GM19455 (cell line): ENCODE results near the gene DDX5.
A peak's percentile ranks its signal among the peaks of the same experiment; 100 is the strongest.
"Not testable (repeated sequence)": the region's sequence is repeated elsewhere in the genome, so short reads cannot be mapped to it uniquely, and the experiment has no call there.

Experiments
- ATAC-seq: cut with Tn5 transposase; IDR thresholded peaks from one replicate; pipeline ENCODE4 v1.9.1; 2021; ENCODE audit not compliant: unreplicated experiment

Gene DDX5

DNA sequence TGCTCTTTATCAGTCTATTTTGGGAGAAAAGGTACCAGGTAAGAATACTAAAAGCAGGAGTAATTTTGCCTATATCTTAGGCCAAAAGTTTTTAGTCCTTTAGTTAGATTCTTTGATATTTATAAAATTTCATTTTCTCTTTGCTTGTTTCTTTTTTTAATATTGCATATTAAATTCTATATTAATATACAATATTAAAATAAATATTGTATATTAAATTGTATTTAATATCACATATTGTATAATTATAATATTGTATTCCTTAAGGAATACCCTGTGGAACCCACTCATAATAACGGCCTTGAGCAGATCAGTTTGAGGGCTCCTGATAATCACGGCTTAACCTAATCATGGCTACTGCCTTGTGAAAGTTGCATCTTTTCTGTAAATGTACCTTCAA, 2.6 kb upstream of the DDX5 start:
- ATAC-seq: no peak

DNA sequence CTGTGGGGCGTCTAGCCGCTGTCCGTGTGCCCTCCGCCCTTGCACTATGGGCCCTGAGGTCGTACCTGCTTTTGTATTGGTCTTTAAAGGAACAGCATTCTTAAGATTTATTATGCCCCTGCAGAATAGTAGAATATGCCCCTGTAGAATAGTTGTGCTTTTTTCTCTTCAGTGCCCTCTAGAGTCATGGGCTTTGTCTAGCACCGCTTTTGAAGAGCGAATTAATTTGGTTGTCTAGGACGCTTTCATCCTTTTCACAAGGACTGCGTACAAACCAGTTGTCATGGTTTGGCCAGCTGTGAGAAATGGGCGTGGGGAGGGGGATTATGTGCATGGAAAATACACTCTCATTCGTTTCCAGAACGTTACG, 1.3 kb upstream of the DDX5 start:
- ATAC-seq: peak; percentile 17

DNA sequence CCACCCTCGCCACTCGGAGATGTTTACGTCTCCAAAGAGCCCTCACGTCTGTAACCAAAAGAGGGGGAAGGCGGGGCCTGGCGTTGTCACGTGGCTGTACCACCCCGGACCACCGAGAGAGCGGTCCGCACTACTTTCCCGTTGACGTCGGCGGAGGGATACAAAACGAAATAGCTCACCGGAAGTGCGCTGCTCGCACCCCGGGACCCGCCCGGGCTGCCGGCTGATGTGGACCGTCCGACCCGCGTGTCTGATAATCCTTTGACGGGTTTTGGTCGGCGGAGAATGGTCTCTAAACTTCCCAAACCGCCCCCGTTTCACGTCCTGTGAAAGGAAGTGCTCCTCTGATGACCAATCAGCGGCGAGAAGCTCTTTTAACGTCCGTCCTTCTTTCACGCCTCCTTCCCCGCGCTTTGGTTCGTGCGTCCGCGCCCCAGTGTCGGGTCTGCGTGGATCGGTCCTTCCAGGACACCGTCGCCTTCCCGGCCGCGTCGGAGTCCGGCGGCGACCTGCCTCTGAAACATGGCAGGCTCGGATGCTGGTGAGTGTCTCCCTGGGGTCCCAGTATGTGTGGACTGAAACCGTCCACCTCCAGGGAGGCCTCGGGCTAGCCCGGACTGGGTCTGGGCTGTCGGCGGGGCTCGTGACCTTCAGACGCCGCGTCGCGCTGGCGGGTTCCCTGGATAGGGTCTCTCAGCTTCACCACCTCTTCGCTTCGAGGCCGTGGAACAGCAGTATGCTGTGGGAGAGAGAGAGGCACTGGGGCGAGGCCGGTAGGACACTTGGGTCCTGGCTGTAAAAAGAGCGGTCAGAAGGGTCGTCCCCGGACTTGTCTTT, 705 bp upstream of the DDX5 start, which contains the start of gene CEP95:
TSS of gene CEP95 (plus strand) at position 402 of the 837 bp plus-strand sequence. CDS start at position 523, 121 bp downstream.
- peak; percentile 58 for ATAC-seq

DNA sequence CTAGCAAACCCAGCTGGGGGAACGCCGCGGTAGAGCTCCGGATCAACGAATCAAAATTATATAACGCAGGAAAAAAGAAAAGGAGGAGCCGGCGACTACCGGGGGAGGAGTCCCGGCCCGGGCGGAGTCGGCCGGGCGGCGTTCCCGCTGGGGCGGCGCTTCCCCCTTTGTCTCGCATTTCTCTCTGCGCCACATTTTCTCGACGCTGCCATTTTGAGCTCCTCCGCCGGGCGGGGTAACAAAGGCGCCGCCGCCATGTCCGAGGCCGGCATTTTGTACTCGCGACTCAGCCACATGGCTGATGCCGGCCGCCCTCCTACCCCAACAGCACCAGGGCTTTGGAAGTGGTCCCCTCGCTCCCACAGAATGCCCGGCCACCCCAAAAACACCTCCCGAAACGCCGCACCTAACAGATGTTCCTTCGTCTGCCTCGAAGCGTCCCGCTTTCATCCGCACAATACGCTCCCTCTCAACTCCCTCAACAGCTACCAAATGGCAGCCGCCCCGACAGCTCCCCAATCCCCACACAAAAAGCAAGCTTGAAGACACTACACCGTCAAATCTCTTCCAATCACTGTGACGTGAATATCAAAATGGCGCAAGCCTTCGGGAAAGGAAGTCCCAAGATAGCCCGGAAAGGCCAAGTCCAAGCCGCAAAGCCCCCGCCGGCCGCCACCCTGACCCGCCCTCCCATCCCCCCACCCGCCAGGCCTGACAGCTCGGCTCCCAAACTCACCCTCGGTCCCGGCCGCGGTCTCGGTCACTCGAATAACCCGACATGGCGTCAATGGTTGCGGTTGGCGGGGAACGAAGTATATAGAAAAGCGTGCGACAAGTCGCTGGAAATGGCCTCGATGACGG, 519 bp downstream of the DDX5 start:
- ATAC-seq: no peak

DNA sequence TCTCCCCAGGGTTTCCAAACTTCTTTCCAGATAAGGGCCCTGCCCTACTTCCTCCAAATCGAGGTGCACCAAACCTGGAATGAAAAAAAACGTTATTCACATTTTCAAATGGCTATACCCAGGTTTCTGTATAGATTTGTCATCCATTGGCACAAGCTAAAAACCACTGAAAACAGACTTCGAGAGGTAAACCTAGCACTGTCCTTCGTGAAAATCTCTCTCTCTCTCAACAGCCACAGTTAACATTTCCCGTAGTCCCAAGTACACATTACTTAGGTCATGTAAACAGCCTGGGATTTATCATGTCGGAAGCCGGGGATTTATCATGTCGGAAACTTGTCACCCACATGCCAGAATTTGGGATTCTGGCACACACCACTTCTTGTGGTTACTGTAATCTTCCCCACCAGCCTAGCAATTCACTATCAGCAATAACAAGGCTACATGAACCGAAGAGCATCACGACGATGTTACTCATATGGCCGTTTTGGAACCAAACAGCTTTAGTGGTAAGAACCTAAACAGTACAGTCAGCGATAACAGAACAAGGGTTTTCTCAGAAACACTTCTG, 1.2 kb downstream of the DDX5 start:
- no peak for ATAC-seq

DNA sequence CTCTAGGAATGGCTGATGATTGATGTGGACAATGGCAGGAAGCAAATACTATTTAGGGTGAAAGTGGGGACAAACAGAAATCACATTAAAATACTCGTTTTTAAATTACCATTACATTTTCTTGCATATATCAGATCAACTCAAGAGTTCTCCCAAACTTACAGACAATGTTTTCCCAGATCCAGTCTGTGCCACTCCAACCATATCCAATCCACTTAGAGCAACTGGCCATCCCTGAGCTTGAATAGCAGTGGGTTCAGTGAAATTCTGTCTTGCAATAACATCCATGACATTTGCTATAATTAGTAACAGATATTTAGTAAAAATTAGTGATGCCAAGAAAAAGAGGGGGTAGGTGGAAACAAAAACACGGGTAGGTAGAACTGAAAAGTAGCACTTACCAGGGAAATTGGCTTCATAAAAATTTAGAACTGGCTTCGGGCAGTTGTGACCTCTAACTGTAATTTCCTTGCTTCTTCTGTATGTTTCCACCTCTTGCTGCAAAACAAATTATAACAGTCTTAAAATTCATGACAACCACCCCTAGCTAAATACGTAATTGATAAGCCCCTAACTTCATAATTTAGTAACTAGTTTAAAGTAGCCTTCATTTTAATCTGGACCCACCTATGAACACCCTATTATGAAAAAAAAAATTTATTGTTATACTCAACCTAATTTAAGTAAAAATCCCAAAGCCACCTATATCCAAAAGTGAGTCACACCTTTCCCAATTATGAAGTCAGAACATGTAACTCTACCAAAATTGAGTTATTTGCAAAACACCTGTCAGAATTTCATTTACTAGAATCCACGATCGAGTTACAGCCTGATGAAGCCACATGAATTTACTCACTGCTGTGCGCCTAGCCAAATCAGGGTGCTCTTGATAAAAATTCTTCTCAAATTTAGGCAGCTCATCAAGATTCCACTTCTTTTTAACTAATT, 2.0 kb downstream of the DDX5 start:
- ATAC-seq: no peak

DNA sequence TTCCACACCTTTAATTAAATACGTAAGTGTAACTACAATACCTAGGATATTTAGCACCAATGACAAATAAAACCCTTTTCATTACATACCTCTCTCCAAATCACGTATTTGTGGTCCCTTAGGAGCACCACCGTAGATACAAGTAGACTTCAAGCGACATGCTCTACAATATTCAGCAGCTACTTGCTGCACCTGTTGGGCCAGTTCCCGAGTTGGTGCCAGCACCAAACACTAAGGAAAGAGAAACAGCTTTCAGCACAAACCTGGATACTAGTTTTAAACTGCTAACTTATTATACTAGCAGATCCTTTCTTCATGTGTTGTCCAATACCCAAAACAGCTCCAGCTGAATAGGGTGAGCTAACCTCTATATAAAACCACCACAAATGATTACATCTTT, 2.7 kb downstream of the DDX5 start:
- no peak for ATAC-seq

DNA sequence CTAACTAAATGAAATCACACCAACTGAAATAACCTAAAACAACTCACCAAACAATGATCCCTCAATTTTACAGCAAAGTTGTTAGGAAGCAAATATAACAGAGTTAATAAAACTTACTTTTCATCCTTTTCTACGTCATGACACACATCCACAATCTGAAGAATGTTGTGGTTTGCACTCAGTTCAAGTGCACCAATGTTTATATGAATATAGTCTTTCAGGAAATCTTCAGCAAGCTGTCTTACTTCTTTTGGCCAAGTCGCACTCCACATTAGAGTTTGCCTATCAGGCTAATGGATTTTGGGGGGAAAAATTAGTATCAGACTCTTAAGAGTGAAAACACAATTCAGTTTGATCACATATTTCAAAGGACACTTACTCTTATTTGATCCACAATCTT, 3.3 kb downstream of the DDX5 start:
- ATAC-seq: no peak

DNA sequence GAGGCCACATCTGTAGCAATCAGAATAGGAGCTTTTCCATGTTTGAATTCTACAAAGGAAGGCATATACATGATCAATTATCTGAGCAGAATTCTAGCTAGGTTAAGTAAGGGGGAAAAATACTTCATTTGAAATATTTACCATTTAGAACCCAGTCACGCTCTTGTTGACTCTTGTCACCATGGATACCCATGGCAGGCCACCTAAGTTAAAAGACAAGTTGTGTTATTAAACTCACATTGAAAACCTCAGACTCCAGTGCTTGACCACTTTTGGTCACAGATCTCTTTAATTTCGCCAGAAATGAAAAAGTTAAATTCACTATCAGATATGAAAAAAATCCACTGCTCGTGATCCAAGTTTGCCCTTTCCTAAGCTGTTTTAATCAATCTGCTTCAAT, 4.1 kb downstream of the DDX5 start:
- ATAC-seq: no peak

DNA sequence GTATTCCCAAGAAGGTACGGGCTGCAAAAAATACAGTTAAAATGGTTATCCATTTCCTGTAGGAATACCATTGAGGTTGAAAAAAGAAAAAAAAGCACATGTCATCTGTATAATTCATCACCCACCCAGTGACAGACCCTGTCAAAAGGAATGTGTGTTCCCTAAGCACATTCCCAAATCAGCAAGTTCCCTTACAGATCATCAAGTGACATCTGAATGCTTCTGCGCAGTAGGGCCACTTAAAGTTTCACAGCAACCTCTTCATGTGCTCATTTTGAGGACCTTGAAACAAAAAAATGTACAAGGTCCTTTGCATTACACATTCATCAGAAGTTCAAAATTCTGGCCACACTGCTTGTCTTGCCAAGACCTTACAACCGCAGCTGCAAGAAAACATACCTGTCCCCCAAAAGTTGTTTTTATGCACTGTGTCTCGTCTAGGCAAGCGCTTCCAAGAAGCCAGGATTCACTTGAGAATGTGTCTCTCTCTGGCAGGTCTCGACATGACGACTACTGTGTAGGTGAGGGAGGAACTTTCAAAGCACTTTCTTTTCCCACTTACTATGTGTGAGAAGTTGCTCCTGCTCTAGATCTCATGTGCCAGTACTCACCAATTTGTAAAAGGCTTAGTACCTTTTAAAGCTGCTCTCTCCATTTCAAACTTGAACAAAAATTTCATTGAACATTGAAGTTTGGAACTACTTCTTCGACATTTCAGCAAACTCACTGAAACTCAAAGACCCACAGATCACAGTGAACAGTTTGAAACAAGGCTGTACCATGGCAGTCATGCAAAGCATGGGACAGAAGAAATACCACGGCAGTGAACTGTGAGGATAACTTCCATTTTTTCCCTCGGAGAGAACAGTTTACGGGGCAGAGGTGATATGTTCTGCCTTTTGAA, 5.0 kb downstream of the DDX5 start:
- no peak for ATAC-seq

DNA sequence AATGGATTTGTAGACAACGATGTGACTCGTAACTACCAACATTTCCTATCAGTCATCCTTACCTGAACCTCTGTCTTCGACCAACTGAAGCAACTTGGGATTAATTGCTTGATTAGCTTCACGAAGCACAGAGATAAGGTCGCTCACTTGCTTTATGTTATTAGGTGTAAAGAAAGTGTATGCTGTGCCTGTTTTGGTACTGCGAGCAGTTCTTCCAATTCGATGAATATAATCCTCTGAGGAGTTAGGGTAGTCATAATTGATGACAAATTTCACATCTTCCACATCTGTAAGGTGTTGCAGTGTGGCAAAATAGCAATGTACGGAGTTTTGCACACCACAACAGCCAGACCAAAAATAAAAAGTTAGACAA, 5.6 kb downstream of the DDX5 start:
- ATAC-seq: no peak

DNA sequence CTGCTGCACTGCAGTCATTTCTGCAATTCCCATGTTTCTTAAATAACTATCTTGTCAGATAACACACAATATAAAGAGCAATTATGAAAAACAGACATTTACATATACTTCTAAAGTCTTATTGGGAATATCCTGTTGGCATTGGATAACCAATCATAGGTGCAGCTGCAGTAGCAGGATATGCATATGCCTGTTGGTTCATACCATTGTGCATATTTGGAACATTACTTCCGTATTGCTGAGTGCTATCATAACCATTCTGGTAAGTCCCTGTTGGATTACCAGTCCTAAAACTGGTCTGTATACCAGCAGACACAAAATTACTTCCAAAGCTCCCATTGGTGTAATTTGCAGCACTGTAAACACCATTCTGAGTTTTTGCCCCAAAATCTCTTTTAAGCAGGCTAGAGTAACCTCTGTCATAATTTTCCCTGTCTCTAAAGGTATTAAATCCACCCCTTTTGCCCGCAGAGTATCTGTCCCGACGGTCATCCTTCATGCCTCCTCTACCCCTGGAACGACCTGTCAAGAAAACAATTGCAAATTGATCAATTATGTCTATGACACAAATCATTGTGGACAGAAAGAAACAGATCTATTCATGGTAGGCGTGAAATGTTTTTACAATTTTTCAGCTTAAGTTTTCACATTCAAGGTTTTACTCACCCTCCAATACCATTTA, 6.1 kb downstream of the DDX5 start:
- ATAC-seq: no peak

DNA sequence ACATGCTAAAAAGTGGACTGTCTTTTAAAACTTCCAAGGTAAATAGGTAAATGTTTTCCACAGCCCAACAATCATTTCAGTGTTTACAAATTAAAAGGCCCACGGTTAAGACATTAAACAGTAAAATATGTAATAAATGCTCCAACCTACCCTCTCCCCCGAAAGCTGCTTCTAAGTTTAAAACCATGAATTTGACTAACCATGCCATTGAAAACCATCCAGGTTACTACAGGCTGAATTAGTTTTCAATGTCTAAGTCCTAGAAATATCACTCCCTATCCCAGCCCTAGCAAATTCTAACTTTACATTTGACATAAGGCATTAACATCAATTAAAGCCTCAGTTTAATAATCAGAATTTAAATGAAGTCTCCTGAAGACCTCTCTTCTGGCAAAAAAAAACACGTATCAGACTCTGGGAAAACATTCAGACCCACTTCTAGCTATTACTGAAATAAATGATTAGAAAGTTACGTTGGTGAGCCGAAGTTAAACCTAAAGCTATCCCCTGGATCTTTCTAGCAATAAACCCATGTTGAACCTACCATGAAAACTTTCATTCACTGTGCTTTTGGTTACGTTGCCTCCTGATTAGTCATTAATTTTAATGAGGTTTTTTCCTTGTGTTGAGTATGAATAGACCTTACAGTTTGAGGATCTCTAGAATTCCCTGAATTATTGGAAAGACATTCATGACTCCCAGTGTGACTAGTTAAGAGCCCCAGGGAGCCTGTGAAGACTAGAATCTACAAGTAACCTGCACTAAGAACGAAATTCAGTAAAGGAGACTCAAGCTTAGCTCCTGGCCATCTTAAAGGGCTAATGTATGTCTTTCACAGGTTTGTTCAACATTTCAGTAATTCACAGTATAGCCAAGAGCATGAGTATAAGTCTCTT, 7.5 kb downstream of the DDX5 start:
- ATAC-seq: no peak

DNA sequence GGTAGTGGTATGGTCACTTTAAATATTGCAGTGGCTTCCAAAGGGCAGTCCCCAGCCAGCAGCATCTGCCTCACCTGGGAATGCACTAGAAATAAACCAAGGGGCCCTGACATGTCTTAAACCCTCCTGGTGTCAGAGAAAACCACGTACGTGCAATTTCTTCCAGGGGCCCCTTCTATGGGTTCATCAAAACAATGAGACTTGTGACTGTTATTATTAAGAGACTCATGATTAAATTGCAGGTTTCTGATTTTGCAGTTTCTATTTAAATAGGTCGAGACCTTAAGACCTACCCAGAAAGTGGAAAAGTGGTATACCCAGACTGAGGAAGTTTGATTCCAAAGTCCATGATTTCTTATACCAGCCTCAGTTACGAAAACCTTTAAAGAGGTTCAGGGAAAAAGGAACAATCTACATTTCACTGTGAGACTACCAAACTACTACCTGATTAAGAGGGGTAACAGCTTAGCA, 8.5 kb downstream of the DDX5 start:
- ATAC-seq: no peak

DNA sequence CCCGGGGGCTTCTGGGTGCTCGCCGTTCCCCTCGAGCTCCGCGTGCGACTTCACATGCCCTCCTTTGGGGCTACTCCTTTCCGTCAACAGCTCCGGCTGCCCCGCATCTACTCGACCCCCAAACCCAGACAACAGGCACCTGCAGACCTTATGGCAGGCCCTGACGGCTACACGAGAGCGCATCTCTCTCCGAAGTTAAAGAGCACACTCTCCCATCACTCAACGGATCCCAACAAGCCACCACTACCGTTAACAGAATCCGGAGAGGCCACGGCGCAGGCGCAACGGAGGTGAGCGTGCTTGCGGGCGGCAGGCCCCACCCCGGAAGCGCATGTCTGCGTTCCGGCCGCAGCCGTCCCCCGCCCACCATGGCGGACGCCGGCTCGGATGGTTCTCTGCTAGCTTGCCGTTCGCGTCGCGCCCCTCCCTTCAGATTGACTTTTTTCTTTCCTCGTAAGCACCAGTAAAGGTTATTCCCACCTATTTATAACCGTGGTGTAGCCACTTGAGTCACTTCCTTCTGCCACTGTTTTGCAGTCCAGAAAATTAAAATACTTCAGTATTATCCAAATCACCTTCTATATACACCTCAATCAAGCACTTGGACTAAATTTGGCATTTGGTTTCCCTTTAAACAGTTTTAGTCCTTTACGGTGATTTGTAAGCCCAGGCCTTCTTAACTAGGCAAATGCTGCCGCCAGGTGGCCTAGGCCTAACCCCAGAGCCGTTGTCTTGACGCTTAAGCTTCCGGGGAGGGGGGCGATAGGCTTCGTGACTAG, 9.1 kb downstream of the DDX5 start, which contains the start of gene POLG2:
TSS of gene POLG2 (minus strand) at position 269 of the 779 bp plus-strand sequence. CDS start at position 183, 86 bp downstream.
- ATAC-seq: peak; percentile 83

DNA sequence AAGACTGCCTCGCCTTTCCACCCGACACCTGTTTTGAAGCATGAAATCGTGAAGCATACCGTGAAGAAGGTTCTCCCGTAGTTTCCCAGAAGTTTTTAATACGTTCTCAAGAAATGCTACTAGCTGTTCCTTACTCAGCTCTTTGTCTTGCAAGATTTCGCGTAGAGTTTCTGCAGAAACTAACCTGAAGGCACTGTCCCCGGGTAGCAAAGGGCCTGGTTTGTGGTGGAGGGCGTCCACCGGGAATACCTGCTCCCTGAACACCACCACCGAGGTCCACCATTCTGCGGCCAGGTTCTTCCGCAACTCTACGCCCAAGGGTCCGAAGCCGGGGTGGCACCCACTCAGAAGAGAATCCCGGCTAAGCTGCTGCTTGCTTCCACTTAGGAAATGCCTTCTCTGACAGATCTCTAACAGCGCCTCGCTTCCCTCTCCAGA, 9.7 kb downstream of the DDX5 start:
- ATAC-seq: no peak

DNA sequence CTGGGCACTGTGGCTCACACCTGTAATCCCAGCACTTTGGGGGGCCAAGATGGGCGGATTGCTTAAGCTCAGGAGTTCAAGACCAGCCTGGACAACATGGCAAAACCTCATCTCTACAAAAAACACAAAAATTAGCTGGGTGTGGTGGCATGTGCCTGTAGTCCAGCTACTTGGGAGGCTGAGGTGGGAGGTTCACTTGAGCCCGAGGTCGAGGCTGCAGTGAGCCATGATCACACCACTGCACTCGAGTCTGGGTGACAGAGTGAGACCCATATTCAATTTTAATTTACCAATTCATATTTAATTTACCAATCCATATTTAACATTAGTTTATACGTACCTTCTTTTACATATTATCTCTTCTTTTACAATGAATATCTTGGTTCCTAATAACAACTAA, 10.8 kb downstream of the DDX5 start:
- ATAC-seq: not testable (repeated sequence)
